Measurements from ENCODE around the gene DNAAF8. TPM values are rescaled to one million over a fixed set of nuclear protein-coding genes. Genes with fewer than 3 reads are reported as not detected.

Gene DNAAF8
- total RNA-seq, 1 donor from 2014 or later, result not detected

DNA sequence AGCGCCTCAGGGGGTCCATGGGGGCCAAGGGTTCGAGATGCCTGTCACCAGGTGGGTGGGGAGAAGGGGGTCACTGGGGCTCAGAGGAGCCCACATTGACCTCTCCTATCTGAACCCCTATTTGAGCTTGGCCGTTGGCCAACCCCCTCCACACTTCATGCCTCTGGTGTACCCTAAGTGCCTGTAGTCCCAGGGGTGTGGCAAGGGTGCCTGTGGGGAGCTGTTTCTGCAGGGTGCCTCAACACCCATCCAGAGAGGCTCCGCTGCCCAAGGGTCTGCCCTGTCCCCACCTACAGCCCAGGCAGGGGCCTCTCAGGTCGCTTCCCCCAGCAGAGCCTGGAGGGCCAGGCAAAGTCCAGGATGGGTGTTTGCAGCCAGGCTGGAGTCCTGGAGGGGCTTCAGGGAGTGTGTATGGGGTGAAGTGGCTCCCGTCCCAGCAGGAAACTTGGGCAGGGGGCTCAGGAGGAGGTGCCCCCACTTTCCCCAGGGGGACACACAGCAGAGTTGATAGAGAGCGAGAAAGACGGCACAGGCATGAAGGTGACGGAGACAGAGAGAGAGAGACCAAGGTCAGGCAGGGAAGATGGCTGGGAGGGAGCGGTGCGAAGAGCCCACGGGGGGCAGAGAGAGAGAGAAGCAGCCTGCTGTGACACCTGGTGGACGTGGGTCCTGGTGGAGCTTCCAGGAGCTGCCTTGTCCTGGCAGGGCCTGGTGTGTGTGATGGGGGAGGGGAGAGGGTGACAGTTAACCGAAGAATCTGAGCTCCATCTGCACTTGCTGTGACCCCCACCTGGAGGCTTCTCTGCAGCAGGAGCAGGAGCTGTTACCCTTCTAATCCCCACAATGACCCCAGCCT, 53.5 kb downstream of the DNAAF8 start, which contains the start of gene SEPTIN12:
Gene SEPTIN12 (minus strand): TSS at position 719 of the 856 bp plus-strand sequence. CDS start 700 bp downstream, at position 19.
- Mint-ChIP-seq H3K36me3 (no peaks in the 10 kb centered on the region), H3K4me3 (peak within 1 kb of the TSS; percentile 30), H3K27me3 (ENCODE audit: insufficient read depth, low read depth) (peaks cover 2% of the 10 kb centered on the region), H3K27ac (peak within 1 kb of the TSS; percentile 85), H3K4me1 (peaks cover 17% of the 10 kb centered on the region), H3K9me3 (no peaks in the 10 kb centered on the region)
- Histone ChIP-seq H3K4me2 (peak within 1 kb of the TSS; percentile 45), H3K27me3 (no peaks in the 10 kb centered on the region), H3K9ac (no peak within 1 kb of the TSS), H3K36me3 (no peaks in the 10 kb centered on the region), H3K4me1 (peaks cover 11% of the 10 kb centered on the region), H3K4me3 (no peak within 1 kb of the TSS), H3K9me3 (ENCODE audit: low read depth) (no peaks in the 10 kb centered on the region), H2AFZ (replicated peaks) (peak within 1 kb of the TSS; percentile 0), H3K79me2 (ENCODE audit: low read depth) (no peaks in the 10 kb centered on the region), H3K27ac (no peak within 1 kb of the TSS), H4K20me1 (ENCODE audit: low read depth) (no peaks in the 10 kb centered on the region), H3F3A (ENCODE audit: low read depth) (peaks cover 11% of the 10 kb centered on the region)
- no peak for DNase-seq (ENCODE audit: low spot score)
- TF ChIP-seq EZH2phosphoT487 (IDR thresholded peaks at IDR 0.05) (no peak), EZH2 (IDR thresholded peaks at IDR 0.05) (no peak)
- TF ChIP-seq, protein P1, sequence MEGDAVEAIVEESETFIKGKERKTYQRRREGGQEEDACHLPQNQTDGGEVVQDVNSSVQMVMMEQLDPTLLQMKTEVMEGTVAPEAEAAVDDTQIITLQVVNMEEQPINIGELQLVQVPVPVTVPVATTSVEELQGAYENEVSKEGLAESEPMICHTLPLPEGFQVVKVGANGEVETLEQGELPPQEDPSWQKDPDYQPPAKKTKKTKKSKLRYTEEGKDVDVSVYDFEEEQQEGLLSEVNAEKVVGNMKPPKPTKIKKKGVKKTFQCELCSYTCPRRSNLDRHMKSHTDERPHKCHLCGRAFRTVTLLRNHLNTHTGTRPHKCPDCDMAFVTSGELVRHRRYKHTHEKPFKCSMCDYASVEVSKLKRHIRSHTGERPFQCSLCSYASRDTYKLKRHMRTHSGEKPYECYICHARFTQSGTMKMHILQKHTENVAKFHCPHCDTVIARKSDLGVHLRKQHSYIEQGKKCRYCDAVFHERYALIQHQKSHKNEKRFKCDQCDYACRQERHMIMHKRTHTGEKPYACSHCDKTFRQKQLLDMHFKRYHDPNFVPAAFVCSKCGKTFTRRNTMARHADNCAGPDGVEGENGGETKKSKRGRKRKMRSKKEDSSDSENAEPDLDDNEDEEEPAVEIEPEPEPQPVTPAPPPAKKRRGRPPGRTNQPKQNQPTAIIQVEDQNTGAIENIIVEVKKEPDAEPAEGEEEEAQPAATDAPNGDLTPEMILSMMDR (IDR thresholded peaks at IDR 0.05), result no peak

DNA sequence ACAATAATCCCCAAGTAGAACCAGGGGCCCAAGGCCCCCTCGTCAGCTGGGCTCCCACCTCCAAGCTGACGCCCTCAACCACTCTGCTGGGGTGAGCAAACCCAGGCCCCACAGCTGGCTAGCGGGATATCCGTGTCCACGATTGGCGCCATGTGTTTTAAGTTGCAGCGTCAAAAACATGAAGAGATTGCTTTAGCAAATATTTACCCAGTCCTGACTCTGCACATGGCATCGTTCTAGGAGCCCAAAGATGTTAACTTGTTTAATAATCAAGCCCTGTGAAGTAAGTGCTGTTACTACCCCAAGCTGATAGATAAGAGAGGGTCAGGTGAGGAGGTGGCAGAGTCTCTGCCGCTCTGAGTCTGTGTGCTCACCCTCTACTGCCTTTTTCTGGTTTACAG, 54.2 kb downstream of the DNAAF8 start:
- Histone ChIP-seq H3K9me3 (ENCODE audit: low read depth) (no peaks in the 10 kb centered on the region), H3K4me3 (no peak overlapping the region)
- peak overlapping the region; percentile 85 for H3K27ac Mint-ChIP-seq

DNA sequence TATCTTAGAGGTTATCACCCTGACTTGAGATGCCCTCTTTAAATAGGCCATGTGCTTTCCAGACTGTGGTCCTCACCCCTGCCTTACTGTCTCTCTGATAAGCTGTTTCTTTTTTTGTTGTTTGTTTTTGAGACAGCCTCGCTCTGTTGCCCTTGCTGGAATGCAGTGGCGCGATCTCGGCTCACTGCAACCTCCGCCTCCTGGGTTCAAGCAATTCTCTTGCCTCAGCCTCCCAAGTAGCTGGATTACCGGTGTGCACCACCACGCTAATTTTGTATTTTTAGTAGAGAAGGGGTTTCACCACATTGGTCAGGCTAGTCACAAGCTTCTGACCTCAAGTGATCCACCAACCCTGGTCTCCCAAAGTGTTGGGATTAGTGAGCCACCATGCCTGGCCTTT, 54.6 kb downstream of the DNAAF8 start:
- Histone ChIP-seq H3F3A (ENCODE audit: low read depth) (peaks cover 11% of the 10 kb centered on the region), H3K79me2 (ENCODE audit: low read depth) (no peaks in the 10 kb centered on the region), H3K4me2 (no peak overlapping the region), H3K4me3 (no peak overlapping the region), H2AFZ (replicated peaks) (peak overlapping the region; percentile 0), H3K27ac (no peak overlapping the region), H3K9ac (no peak overlapping the region), H3K27me3 (no peaks in the 10 kb centered on the region), H3K36me3 (no peaks in the 10 kb centered on the region), H3K9me3 (ENCODE audit: low read depth) (no peaks in the 10 kb centered on the region), H4K20me1 (ENCODE audit: low read depth) (no peaks in the 10 kb centered on the region), H3K4me1 (peaks cover 11% of the 10 kb centered on the region)
- no peaks in the 10 kb centered on the region for H3K36me3 Mint-ChIP-seq
- H3K4me3 Mint-ChIP-seq, result peak overlapping the region; percentile 30
- H3K27ac Mint-ChIP-seq, result peak overlapping the region; percentile 85
- no peaks in the 10 kb centered on the region for H3K9me3 Mint-ChIP-seq
- no peak for TF ChIP-seq EZH2 (IDR thresholded peaks at IDR 0.05)
- DNase-seq (ENCODE audit: low spot score), result no peak
- peaks cover 17% of the 10 kb centered on the region for H3K4me1 Mint-ChIP-seq
- peaks cover 2% of the 10 kb centered on the region for H3K27me3 Mint-ChIP-seq (ENCODE audit: insufficient read depth, low read depth)

More for the DNA sequence above, 54.2 kb downstream of the DNAAF8 start:
- Histone ChIP-seq H3K4me2 (peak overlapping the region; percentile 45), H3K4me1 (peaks cover 11% of the 10 kb centered on the region), H3K36me3 (no peaks in the 10 kb centered on the region), H4K20me1 (ENCODE audit: low read depth) (no peaks in the 10 kb centered on the region), H3K27me3 (no peaks in the 10 kb centered on the region), H3K27ac (no peak overlapping the region), H3F3A (ENCODE audit: low read depth) (peaks cover 11% of the 10 kb centered on the region), H3K9ac (no peak overlapping the region), H3K79me2 (ENCODE audit: low read depth) (no peaks in the 10 kb centered on the region), H2AFZ (replicated peaks) (peak overlapping the region; percentile 0)
- H3K4me1 Mint-ChIP-seq, result peaks cover 17% of the 10 kb centered on the region
- no peaks in the 10 kb centered on the region for H3K36me3 Mint-ChIP-seq
- TF ChIP-seq EZH2 (IDR thresholded peaks at IDR 0.05) (no peak), EZH2phosphoT487 (IDR thresholded peaks at IDR 0.05) (no peak)
- TF ChIP-seq, protein P1 (IDR thresholded peaks at IDR 0.05), result no peak
- no peak for DNase-seq (ENCODE audit: low spot score)
- peak overlapping the region; percentile 30 for H3K4me3 Mint-ChIP-seq
- peaks cover 2% of the 10 kb centered on the region for H3K27me3 Mint-ChIP-seq (ENCODE audit: insufficient read depth, low read depth)
- no peaks in the 10 kb centered on the region for H3K9me3 Mint-ChIP-seq

GRCh38 chr16:4790261-4790660, 55.9 kb downstream of the DNAAF8 start:
- no peaks in the 10 kb centered on the region for H3K27me3 ChIP-seq
- no peak overlapping the region for H3K4me3 ChIP-seq
- TF ChIP-seq EZH2phosphoT487 (IDR thresholded peaks at IDR 0.05) (no peak), EZH2 (IDR thresholded peaks at IDR 0.05) (no peak)
- TF ChIP-seq, protein P1 (IDR thresholded peaks at IDR 0.05), result no peak
- H3K9ac ChIP-seq, result no peak overlapping the region
- H3K4me3 Mint-ChIP-seq, result no peak overlapping the region
- peaks cover 2% of the 10 kb centered on the region for H3K27me3 Mint-ChIP-seq (ENCODE audit: insufficient read depth, low read depth)
- H3K36me3 ChIP-seq, result no peaks in the 10 kb centered on the region
- no peak overlapping the region for H2AFZ ChIP-seq (replicated peaks)
- H4K20me1 ChIP-seq (ENCODE audit: low read depth), result no peaks in the 10 kb centered on the region
- H3K4me1 Mint-ChIP-seq, result peaks cover 12% of the 10 kb centered on the region
- no peak overlapping the region for H3K4me2 ChIP-seq
- H3K36me3 Mint-ChIP-seq, result no peaks in the 10 kb centered on the region
- H3K9me3 ChIP-seq (ENCODE audit: low read depth), result no peaks in the 10 kb centered on the region
- DNase-seq (ENCODE audit: low spot score), result no peak
- no peak overlapping the region for H3K27ac Mint-ChIP-seq
- H3K4me1 ChIP-seq, result peaks cover 11% of the 10 kb centered on the region
- no peaks in the 10 kb centered on the region for H3K9me3 Mint-ChIP-seq
- H3K27ac ChIP-seq, result no peak overlapping the region
- H3K79me2 ChIP-seq (ENCODE audit: low read depth), result no peaks in the 10 kb centered on the region
- peaks cover 11% of the 10 kb centered on the region for H3F3A ChIP-seq (ENCODE audit: low read depth)

Data from neural progenitor cell (in vitro differentiated cells).